Astrocyte (in vitro differentiated cells and primary cell): Measurements from ENCODE around the gene TMEM97. TPM values are rescaled to one million over a fixed set of nuclear protein-coding genes. Genes with fewer than 3 reads are reported as not detected.
A peak's percentile ranks its signal among the peaks of the same experiment; 100 is the strongest.
"Not testable (repeated sequence)": the region's sequence is repeated elsewhere in the genome, so short reads cannot be mapped to it uniquely, and the experiment has no call there.

Source experiments
- DNase-seq: peaks from one replicate; pipeline ENCODE4 v3.0.0-alpha.2; 2010; ENCODE audit warnings: low read depth
- FAIRE-seq: peaks from 2 replicates; lab custom pipeline; 2011; peaks lifted over from hg19 to GRCh38; lab: Jason Lieb, UNC
- H2AFZ ChIP-seq: 2 replicates; pipeline ENCODE4 v1.6.0; 2012; ENCODE audit warnings: low read depth, low read length, inconsistent platforms
- H3K27ac ChIP-seq: 2 replicates; pipeline ENCODE4 v1.5.1; 2011; ENCODE audit warnings: low read depth, low read length, inconsistent platforms
- H3K27me3 ChIP-seq: 2 replicates; pipeline ENCODE4 v1.6.0; 2011; ENCODE audit warnings: low read length, inconsistent platforms; ENCODE audit not compliant: insufficient read depth
- H3K36me3 ChIP-seq: 2 replicates; pipeline ENCODE4 v1.5.1; 2011; ENCODE audit warnings: low read length, inconsistent platforms; ENCODE audit not compliant: insufficient read depth
- H3K4me1 ChIP-seq: 2 replicates; pipeline ENCODE4 v1.5.1; 2011; ENCODE audit warnings: low read length, inconsistent platforms; ENCODE audit not compliant: insufficient read depth
- H3K4me2 ChIP-seq: 2 replicates; pipeline ENCODE4 v1.6.0; 2012; ENCODE audit warnings: low read length, inconsistent platforms
- H3K4me3 ChIP-seq: 2 replicates; pipeline ENCODE4 v1.5.1; 2011; ENCODE audit warnings: low read depth, mild to moderate bottlenecking, low read length, inconsistent platforms; ENCODE audit not compliant: insufficient read depth
- H3K79me2 ChIP-seq: 2 replicates; pipeline ENCODE4 v1.6.0; 2012; ENCODE audit warnings: mild to moderate bottlenecking, low read length, inconsistent platforms; ENCODE audit not compliant: insufficient read depth
- H3K9ac ChIP-seq: 2 replicates; pipeline ENCODE4 v1.6.0; 2012; ENCODE audit warnings: mild to moderate bottlenecking, low read length, inconsistent platforms
- H3K9me3 ChIP-seq: 2 replicates; pipeline ENCODE4 v1.5.1; 2012; ENCODE audit warnings: low read depth, mild to moderate bottlenecking, low read length, inconsistent platforms; ENCODE audit not compliant: insufficient read depth
- H4K20me1 ChIP-seq: 2 replicates; pipeline ENCODE4 v1.6.0; 2012; ENCODE audit warnings: low read length, inconsistent platforms; ENCODE audit not compliant: insufficient read depth
- H3K27ac Mint-ChIP-seq: one replicate; pipeline ENCODE4 v1.8.0; 2021; ENCODE audit warnings: mild to moderate bottlenecking, mixed read lengths; ENCODE audit not compliant: unreplicated experiment
- H3K27me3 Mint-ChIP-seq: one replicate; pipeline ENCODE4 v1.8.0; 2021; ENCODE audit warnings: low read depth, mixed read lengths; ENCODE audit not compliant: unreplicated experiment
- H3K36me3 Mint-ChIP-seq: one replicate; pipeline ENCODE4 v1.8.0; 2021; ENCODE audit warnings: low read depth, mixed read lengths; ENCODE audit not compliant: unreplicated experiment
- H3K4me1 Mint-ChIP-seq: one replicate; pipeline ENCODE4 v1.8.0; 2021; ENCODE audit warnings: low read depth, mixed read lengths; ENCODE audit not compliant: unreplicated experiment
- H3K4me3 Mint-ChIP-seq: one replicate; pipeline ENCODE4 v1.8.0; 2021; ENCODE audit warnings: mild to moderate bottlenecking, moderate library complexity, mixed read lengths; ENCODE audit not compliant: unreplicated experiment
- H3K9me3 Mint-ChIP-seq: one replicate; pipeline ENCODE4 v1.8.0; 2021; ENCODE audit warnings: mild to moderate bottlenecking, mixed read lengths; ENCODE audit not compliant: unreplicated experiment
- EZH2 ChIP-seq: IDR thresholded peaks from 2 replicates; pipeline ENCODE4 v1.6.1; 2012; ENCODE audit warnings: mild to moderate bottlenecking, low read length, inconsistent platforms; ENCODE audit not compliant: insufficient read depth
- total RNA-seq: library from RNA; stranded (reverse); gene quantifications from 2 replicates; pipeline ENCODE4 v1.2.1, GENCODE V29; 2021
- TF ChIP-seq, protein P1 (sequence below): IDR thresholded peaks from 2 replicates; pipeline ENCODE4 v1.5.1; 2011; ENCODE audit warnings: low read depth, mild to moderate bottlenecking, inconsistent platforms, low read length, moderate library complexity; ENCODE audit not compliant: insufficient read depth

The TMEM97 gene
- total RNA-seq, 1 donor from 2014 or later, result 20.4 TPM

DNA sequence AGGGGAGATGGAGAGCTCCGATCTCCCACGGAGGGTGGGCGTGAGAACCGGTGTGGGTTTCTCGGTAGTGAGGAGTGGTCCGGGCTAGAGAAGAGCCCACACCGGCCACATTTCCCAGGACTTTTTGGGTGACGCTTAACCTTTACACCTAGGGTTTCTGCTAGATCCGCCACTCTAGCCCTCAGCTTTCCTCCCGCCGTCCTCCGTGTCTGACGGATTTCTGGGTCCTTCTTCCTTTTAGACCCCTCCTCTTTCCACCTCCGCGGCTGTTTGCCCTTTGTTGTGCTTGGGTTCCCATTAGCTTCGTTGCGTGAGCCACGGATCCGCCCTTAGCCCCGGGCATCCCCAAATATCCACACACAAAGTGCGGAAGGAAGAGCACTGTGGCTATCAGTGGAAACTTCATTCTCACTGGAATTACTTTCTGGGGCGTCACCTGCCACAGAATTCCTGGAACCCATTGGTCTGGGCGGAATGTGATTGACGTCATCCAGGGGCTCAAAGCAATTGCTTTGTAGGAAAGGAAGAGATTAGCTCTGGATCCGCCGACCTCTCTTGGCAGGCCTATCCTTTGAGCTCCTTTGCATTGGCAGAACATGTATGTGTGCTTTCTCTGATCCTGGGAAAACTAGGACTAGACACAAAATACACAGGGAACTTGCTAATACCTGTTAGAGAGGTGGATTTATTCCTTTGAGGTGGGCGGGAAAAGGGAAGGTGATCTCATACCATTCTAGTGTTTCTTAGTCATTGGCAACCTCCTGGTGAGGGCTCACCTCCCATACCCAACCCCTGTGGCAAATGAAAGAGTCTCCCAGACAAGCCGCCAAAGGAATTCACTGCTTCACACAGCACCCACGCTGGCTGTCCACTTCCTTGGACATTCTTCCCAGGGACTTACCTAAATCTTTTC is 17.2 kb downstream of the TMEM97 start:
- no peaks in the 10 kb centered on the region for H3K9me3 ChIP-seq
- H3K4me2 ChIP-seq, result peak overlapping the region; percentile 87
- H2AFZ ChIP-seq, result no peak overlapping the region
- peaks cover 39% of the 10 kb centered on the region for H3K4me1 ChIP-seq
- H4K20me1 ChIP-seq, result peaks cover 81% of the 10 kb centered on the region
- no peaks in the 10 kb centered on the region for H3K27me3 ChIP-seq
- peak overlapping the region; percentile 99 for H3K27ac ChIP-seq
- FAIRE-seq, result no peak
- Mint-ChIP-seq H3K4me1 (peaks cover 33% of the 10 kb centered on the region), H3K9me3 (no peaks in the 10 kb centered on the region), H3K27ac (peak overlapping the region; percentile 99), H3K4me3 (peak overlapping the region; percentile 99), H3K27me3 (no peaks in the 10 kb centered on the region), H3K36me3 (peaks cover 8% of the 10 kb centered on the region)
- peak; percentile 95 for DNase-seq
- peak overlapping the region; percentile 95 for H3K4me3 ChIP-seq
- H3K79me2 ChIP-seq, result peaks cover 95% of the 10 kb centered on the region
- TF ChIP-seq EZH2, result no peak
- H3K9ac ChIP-seq, result peak overlapping the region; percentile 99
- H3K36me3 ChIP-seq, result peaks cover 11% of the 10 kb centered on the region

DNA sequence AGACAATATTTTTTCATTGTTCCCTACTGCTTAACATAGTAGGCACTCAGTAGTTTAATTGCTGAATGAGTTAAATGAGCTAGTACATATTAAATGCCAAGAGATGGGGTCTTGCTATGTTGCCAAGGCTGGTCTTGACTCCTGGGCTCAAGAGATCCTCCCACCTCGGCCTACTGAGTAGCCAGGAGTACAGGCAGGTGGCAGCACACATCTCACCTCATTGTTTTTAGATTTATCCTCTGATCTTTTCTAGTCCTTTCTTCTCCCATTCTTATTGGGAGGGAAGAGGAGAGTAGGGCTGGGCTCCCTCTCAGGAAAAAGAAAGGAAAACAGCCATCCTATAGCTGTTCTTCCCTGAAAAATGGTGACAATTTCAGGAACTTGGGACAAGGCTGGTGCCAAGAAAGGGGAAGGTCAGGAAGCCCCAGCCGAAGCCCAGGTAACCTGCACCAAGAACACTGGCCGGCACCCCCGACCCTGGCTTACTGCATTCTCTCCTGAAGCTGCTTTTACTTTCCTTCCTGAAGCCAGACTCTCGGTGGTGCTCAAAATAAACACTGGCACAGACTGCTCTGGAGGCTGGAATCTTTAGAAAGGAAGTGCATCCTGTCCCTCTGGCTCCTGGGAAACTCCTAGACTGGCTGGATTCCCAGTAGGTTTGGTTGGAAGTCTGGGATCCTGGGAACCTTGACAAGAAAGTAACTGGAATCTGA is 19.2 kb downstream of the TMEM97 start:
- DNase-seq, result peak; percentile 85
- Histone ChIP-seq H3K9me3 (no peaks in the 10 kb centered on the region), H3K27ac (peak overlapping the region; percentile 99), H3K36me3 (peaks cover 28% of the 10 kb centered on the region), H3K9ac (peak overlapping the region; percentile 99), H3K4me3 (peak overlapping the region; percentile 21), H3K79me2 (peaks cover 90% of the 10 kb centered on the region), H3K27me3 (no peaks in the 10 kb centered on the region), H3K4me2 (peak overlapping the region; percentile 87), H2AFZ (no peak overlapping the region), H3K4me1 (peaks cover 37% of the 10 kb centered on the region), H4K20me1 (peaks cover 74% of the 10 kb centered on the region)
- Mint-ChIP-seq H3K4me1 (peaks cover 28% of the 10 kb centered on the region), H3K9me3 (no peaks in the 10 kb centered on the region), H3K27me3 (no peaks in the 10 kb centered on the region), H3K36me3 (peaks cover 8% of the 10 kb centered on the region), H3K4me3 (peak overlapping the region; percentile 72), H3K27ac (peak overlapping the region; percentile 91)
- TF ChIP-seq, protein P1, sequence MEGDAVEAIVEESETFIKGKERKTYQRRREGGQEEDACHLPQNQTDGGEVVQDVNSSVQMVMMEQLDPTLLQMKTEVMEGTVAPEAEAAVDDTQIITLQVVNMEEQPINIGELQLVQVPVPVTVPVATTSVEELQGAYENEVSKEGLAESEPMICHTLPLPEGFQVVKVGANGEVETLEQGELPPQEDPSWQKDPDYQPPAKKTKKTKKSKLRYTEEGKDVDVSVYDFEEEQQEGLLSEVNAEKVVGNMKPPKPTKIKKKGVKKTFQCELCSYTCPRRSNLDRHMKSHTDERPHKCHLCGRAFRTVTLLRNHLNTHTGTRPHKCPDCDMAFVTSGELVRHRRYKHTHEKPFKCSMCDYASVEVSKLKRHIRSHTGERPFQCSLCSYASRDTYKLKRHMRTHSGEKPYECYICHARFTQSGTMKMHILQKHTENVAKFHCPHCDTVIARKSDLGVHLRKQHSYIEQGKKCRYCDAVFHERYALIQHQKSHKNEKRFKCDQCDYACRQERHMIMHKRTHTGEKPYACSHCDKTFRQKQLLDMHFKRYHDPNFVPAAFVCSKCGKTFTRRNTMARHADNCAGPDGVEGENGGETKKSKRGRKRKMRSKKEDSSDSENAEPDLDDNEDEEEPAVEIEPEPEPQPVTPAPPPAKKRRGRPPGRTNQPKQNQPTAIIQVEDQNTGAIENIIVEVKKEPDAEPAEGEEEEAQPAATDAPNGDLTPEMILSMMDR, result no peak
- TF ChIP-seq EZH2, result no peak
- no peak for FAIRE-seq

DNA sequence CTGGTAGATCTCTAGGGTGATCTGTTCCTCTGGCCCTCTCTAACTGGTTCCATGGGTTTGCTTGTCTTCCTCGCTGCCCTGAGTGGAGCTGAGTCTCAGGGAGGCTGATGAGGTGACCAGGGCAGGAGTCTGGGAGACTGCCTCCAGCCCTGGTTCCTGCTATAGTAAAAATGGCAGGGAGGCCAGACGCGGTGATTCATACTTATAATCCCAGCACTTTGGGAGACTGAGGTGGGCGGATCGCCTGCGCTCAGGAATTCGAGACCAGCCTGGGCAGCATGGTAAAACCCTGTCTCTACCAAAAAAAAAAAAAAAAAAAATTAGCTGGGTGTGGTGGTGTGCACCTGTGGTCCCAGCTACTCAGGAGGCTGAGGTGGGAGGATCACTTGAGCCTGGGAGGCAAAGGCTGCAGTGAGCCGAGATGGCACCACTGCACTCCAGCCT is 19.8 kb downstream of the TMEM97 start:
- not testable (repeated sequence) for H3K27me3 Mint-ChIP-seq, H3K9me3 Mint-ChIP-seq, H2AFZ ChIP-seq, H3K36me3 Mint-ChIP-seq, FAIRE-seq, H3K27me3 ChIP-seq, DNase-seq, H3K9me3 ChIP-seq, H3K4me3 Mint-ChIP-seq
- H3K27ac ChIP-seq, result peak overlapping the region; percentile 99
- peaks cover 68% of the 10 kb centered on the region for H4K20me1 ChIP-seq
- H3K27ac Mint-ChIP-seq, result peak overlapping the region; percentile 91
- H3K36me3 ChIP-seq, result peaks cover 31% of the 10 kb centered on the region
- peaks cover 33% of the 10 kb centered on the region for H3K4me1 ChIP-seq
- H3K9ac ChIP-seq, result peak overlapping the region; percentile 99
- peak overlapping the region; percentile 21 for H3K4me3 ChIP-seq
- H3K4me1 Mint-ChIP-seq, result peaks cover 26% of the 10 kb centered on the region
- H3K4me2 ChIP-seq, result peak overlapping the region; percentile 87
- peaks cover 86% of the 10 kb centered on the region for H3K79me2 ChIP-seq
